GM12878 (cell line): ENCODE results near the gene IGF2BP2. TPM values are rescaled to one million over a fixed set of nuclear protein-coding genes. Genes with fewer than 3 reads are reported as not detected.

Experiments
- ATAC-seq: fragments of 200-7000 bp; cut with Tn5 transposase; 3 replicates; pipeline ENCODE4 v1.9.1; 2020; ENCODE audit warnings: mild to moderate bottlenecking, moderate library complexity
- BruUV-seq: library from RNA; stranded (reverse); fragments of 400-500 nt; replicated peaks from 2 replicates; lab custom pipeline; 2021; lab: Mats Ljungman, UMichigan
- CTCF ChIA-PET: fragments of 300-600 bp; sonication (Branson Sonifier 250); formaldehyde crosslinking; extraction: SDS; loops from one replicate; lab custom pipeline; 2021; ENCODE audit warnings: inconsistent platforms; lab: Yijun Ruan, JAX
- POLR2A ChIA-PET: fragments of 350-600 bp; formaldehyde crosslinking; extraction: SDS; loops from one replicate; lab custom pipeline; 2021; ENCODE audit warnings: inconsistent platforms; lab: Charles Lee
- RAD21 ChIA-PET: fragments of 300-600 bp; sonication (Branson Sonifier 250); formaldehyde crosslinking; loops from one replicate; lab custom pipeline; 2023; ENCODE audit warnings: antibody characterized with exemption; ENCODE audit not compliant: unreplicated experiment; lab: Charles Lee
- SMC1A ChIA-PET: fragments of 300-600 bp; sonication (Branson Sonifier 250); formaldehyde crosslinking; loops from one replicate; lab custom pipeline; 2023; ENCODE audit not compliant: unreplicated experiment, uncharacterized antibody; lab: Charles Lee
- DNase-seq: peaks from one replicate; pipeline ENCODE4 v3.0.0-alpha.2; 2011; ENCODE audit warnings: low read depth, low spot score
- FAIRE-seq: peaks from 3 replicates; lab custom pipeline; 2011; peaks lifted over from hg19 to GRCh38; lab: Jason Lieb, UNC
- H2AFZ ChIP-seq: 2 replicates; pipeline ENCODE4 v1.6.0; 2011; ENCODE audit warnings: low read depth, low read length, control low read depth; ENCODE audit not compliant: control insufficient read depth
- H3K27ac ChIP-seq: 2 replicates; pipeline ENCODE4 v1.5.1; 2011; ENCODE audit warnings: control low read depth; ENCODE audit not compliant: control insufficient read depth, insufficient read depth
- H3K27me3 ChIP-seq, 2 experiments: replicated peaks in 1 of 2; 2 replicates each; pipeline versions ENCODE4 v1.6.0 to v1.6.1; 2011; ENCODE audit warnings: low read length in 1 of 2; ENCODE audit not compliant: control insufficient read depth in 2 of 2, insufficient read depth in 2 of 2
- H3K36me3 ChIP-seq, 2 experiments: 2 replicates each; pipeline ENCODE4 v1.5.1; 2011; ENCODE audit warnings: low read length in 1 of 2; ENCODE audit not compliant: control insufficient read depth in 2 of 2, insufficient read depth in 2 of 2
- H3K4me1 ChIP-seq: 2 replicates; pipeline ENCODE4 v1.6.1; 2011; ENCODE audit warnings: mild to moderate bottlenecking, low read length, moderate library complexity, mixed read lengths; ENCODE audit not compliant: control insufficient read depth, insufficient read depth
- H3K4me2 ChIP-seq: 2 replicates; pipeline ENCODE4 v1.6.0; 2011; ENCODE audit warnings: control low read depth; ENCODE audit not compliant: control insufficient read depth, insufficient read depth
- H3K4me3 ChIP-seq: fragments of 200-600 bp; sonication (generic); 2 replicates; pipeline ENCODE4 v1.5.1; 2016
- H3K79me2 ChIP-seq: 2 replicates; pipeline ENCODE4 v1.6.0; 2011; ENCODE audit warnings: low read length; ENCODE audit not compliant: control insufficient read depth, insufficient read depth
- H3K9ac ChIP-seq: 2 replicates; pipeline ENCODE4 v1.8.0; 2011; ENCODE audit warnings: low read length, control low read depth, mixed read lengths; ENCODE audit not compliant: control insufficient read depth, insufficient read depth
- H3K9me3 ChIP-seq: replicated peaks from 3 replicates; pipeline ENCODE4 v1.5.1; 2011; ENCODE audit warnings: mild to moderate bottlenecking, low read length; ENCODE audit not compliant: control insufficient read depth, insufficient read depth
- H4K20me1 ChIP-seq: 2 replicates; pipeline ENCODE4 v1.6.0; 2011; ENCODE audit not compliant: control insufficient read depth, insufficient read depth
- NR2C2 ChIP-seq: IDR thresholded peaks from 2 replicates; pipeline ENCODE4 v1.6.1; 2011; ENCODE audit warnings: borderline replicate concordance, low read depth; ENCODE audit not compliant: control insufficient read depth, insufficient read length
- RBBP5 ChIP-seq: fragments of 200-600 bp; sonication (generic); conservative IDR thresholded peaks from 2 replicates; pipeline ENCODE4 v1.6.1; 2016
- WRNIP1 ChIP-seq: IDR thresholded peaks from 2 replicates; pipeline ENCODE4 v1.6.1; 2011; ENCODE audit warnings: low read depth, low read length, improper control_type of control experiment, borderline replicate concordance
- ZNF687 ChIP-seq: fragments of 450-650 bp; IDR thresholded peaks from 2 replicates; pipeline ENCODE4 v1.6.1; 2017; ENCODE audit warnings: mild to moderate bottlenecking, moderate library complexity
- WGBS: methylation state at CpG from one replicate; pipeline ENCODE4 v1.1.6; 2016; ENCODE audit warnings: low lambda C conversion rate; ENCODE audit not compliant: insufficient replicate concordance, insufficient coverage; ENCODE audit errors: missing lambda C conversion rate; 5-methylcytosine and 5-hydroxymethylcytosine counted together
- in situ Hi-C: fragments of 300-500 bp; cut with MboI; formaldehyde crosslinking; loops from 9 replicates; pipeline ENCODE4 v1.14.3; 2018; ENCODE audit warnings: mixed read lengths
- intact Hi-C: fragments of 100-400 bp; cut with micrococcal nuclease; formaldehyde crosslinking; loops from one replicate; pipeline ENCODE4 v1.14.2; 2022; ENCODE audit not compliant: unreplicated experiment
- polyA plus RNA-seq, 11 experiments: library from polyadenylated mRNA; depleted of rRNA in 4 of 11; unstranded in 6 of 11; stranded (reverse) in 5 of 11; fragments of >200 nt; fragmentation: Nextera tagmentation in 4 of 11; fragmentation: Illumina TruSeq in 1 of 11; extraction: Ambion mirVana in 4 of 11; extraction: Trizol in 1 of 11; gene quantifications; 1 replicate in 1 of 11; 2 replicates in 10 of 11; pipeline versions ENCODE4 v1.2.1 to v1.2.3, GENCODE V29; 2011 to 2016; ENCODE audit warnings: inconsistent platforms in 2 of 11, missing spikeins in 2 of 11, low read depth in 1 of 11
- total RNA-seq, 4 experiments: library from RNA; depleted of rRNA in 3 of 4; stranded (reverse); fragments of >200 nt in 3 of 4; fragmentation: Illumina TruSeq in 1 of 4; extraction: Trizol in 1 of 4; gene quantifications; 2 replicates each; pipeline versions ENCODE4 v1.2.1 to v1.2.3, GENCODE V29; 2013 to 2021

The IGF2BP2 gene
- total and polyA plus RNA-seq, 10 of the 15 experiments (the other 5 are each of a cell fraction or from before 2014, with no cell fraction given) = 0.25 to 0.72 TPM; not detected in 8

GRCh38 chr3:185728630-185729336 lies 96.1 kb downstream of the IGF2BP2 start (continued):
- no peak for TF ChIP-seq ZNF687

- intact Hi-C loops (no loop called here), in situ Hi-C loops (no loop called here)
- ATAC-seq = no peak
- CTCF ChIA-PET = interaction anchor here (1.3 kb wide), 1 partner anchor 68 kb away, joined by 3 read pairs; no protein-coding TSS in a partner anchor
- WGBS = 68% methylated on average over 9 of the region's 9 CpGs
- H3K27me3 ChIP-seq = peaks cover 2 to 7% of the 10 kb centered on the region in 2 experiments; a peak in 3 of 4 replicates
- H4K20me1 ChIP-seq = no peaks in the 10 kb centered on the region
- H2AFZ ChIP-seq = no peak overlapping the region
- H3K27ac ChIP-seq = no peak overlapping the region
- H3K4me1 ChIP-seq = peaks cover 9% of the 10 kb centered on the region; the same call in 1 of the 2 replicates
- no peak overlapping the region for H3K4me3 ChIP-seq
- no peak overlapping the region for H3K9ac ChIP-seq
- H3K9me3 ChIP-seq = no peaks in the 10 kb centered on the region
- H3K4me2 ChIP-seq = no peak overlapping the region
- SMC1A ChIA-PET = no interaction called here
- FAIRE-seq = no peak
- H3K79me2 ChIP-seq = no peaks in the 10 kb centered on the region
- POLR2A ChIA-PET = no interaction called here
- no TSS peak for BruUV-seq
- no peak for DNase-seq
- RAD21 ChIA-PET = no interaction called here
- no peak for TF ChIP-seq NR2C2
- no peak for TF ChIP-seq RBBP5
- no peak for TF ChIP-seq WRNIP1
- H3K36me3 ChIP-seq = no peaks in the 10 kb centered on the region
Observed at GRCh38 chr3:185727873-185728272, 97.0 kb downstream of the IGF2BP2 start.
